MM.1S (cell line): ENCODE measurements around the gene KCNG2.

ENCODE experiments used
- CTCF ChIP-seq: fragments of 300-600 bp; sonication (generic); IDR thresholded peaks from 2 replicates; pipeline ENCODE4 v1.5.1; 2016; ENCODE audit warnings: antibody characterized with exemption, low read length, mixed read lengths
- EZH2 ChIP-seq: fragments of 300-600 bp; sonication (generic); optimal IDR thresholded peaks from 2 replicates; pipeline ENCODE3; 2017; ENCODE audit warnings: low read depth, mild to moderate bottlenecking, antibody characterized with exemption, low read length, mixed read lengths

GRCh38 chr18:79917853-79918614 is 120.3 kb downstream of the KCNG2 start:
- TF ChIP-seq EZH2 = no peak
- no peak for TF ChIP-seq CTCF
